Neural progenitor cell (in vitro differentiated cells): ENCODE measurements around the gene POP7.

ENCODE experiments used
- CTCF ChIP-seq: fragments of 200-600 bp; sonication (generic); IDR thresholded peaks from 2 replicates; pipeline ENCODE4 v1.5.1; 2017; ENCODE audit warnings: antibody characterized with exemption, mild to moderate bottlenecking
- EZH2 ChIP-seq: fragments of 200-600 bp; sonication (generic); IDR thresholded peaks from 2 replicates; pipeline ENCODE4 v1.6.1; 2017; ENCODE audit warnings: antibody characterized with exemption, mild to moderate bottlenecking, moderate library complexity
- EZH2phosphoT487 ChIP-seq: fragments of 200-600 bp; sonication (generic); IDR thresholded peaks from 2 replicates; pipeline ENCODE4 v1.6.1; 2017; ENCODE audit warnings: antibody characterized with exemption

DNA sequence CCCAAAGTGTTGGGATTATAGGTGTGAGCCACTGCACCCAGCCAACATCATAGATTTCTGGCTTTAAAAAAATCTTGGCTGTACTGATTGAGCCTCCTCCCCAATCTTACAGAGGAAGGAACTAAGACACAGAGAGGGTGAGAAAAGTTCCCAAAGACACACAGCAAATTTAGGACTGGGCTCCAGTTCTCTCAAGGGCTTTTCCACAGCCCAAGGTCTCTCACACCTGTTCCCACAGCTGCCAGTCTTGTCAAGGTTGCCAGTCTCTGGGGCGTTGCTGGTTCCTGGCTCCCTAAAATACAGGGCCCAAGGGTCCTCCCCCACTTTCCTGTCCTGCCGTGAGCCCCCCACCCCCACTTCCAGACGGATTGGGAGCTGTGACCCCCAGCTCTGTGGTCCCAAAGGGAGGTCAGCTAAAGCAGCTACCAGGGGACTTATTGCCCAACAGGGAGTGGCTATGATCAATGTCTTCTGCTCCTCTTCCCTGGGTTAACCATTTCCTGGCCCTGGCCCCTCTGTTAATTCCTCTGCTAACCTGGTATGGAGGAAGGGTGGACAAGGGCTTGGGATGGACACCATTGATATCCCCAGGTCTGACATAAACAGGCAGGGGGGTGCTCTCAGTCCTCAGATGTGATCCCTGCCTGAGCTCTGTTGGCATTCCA, 24.3 kb downstream of the POP7 start:
- TF ChIP-seq CTCF (no peak), EZH2 (no peak), EZH2phosphoT487 (no peak)
